Neural cell (in vitro differentiated cells): ENCODE data around the gene C14orf119. TPM values are rescaled to one million over a fixed set of nuclear protein-coding genes. Genes with fewer than 3 reads are reported as not detected.

ENCODE experiments used
- H2AFZ ChIP-seq: fragments of 200-600, 300-800 bp; sonication (generic), shearing (Covaris generic); 2 replicates; pipeline ENCODE4 v1.6.0; 2014; ENCODE audit warnings: low read depth, mild to moderate bottlenecking, antibody characterized with exemption, low read length, moderate library complexity
- H3F3A ChIP-seq: fragments of 200-600 bp; shearing (Covaris generic); 2 replicates; pipeline ENCODE4 v1.6.1; 2016; ENCODE audit warnings: mild to moderate bottlenecking, moderate library complexity, mixed read lengths, antibody characterized with exemption, low read length; ENCODE audit not compliant: insufficient read depth, poor library complexity, severe bottlenecking
- H3K27ac ChIP-seq: fragments of 200-600, 300-800 bp; sonication (generic), shearing (Covaris generic); 2 replicates; pipeline ENCODE4 v1.5.1; 2014; ENCODE audit warnings: mild to moderate bottlenecking, low read length, moderate library complexity
- H3K27me3 ChIP-seq: fragments of 300-800, 200-600 bp; sonication (generic), shearing (Covaris generic); 2 replicates; pipeline ENCODE4 v1.6.0; 2014; ENCODE audit warnings: mild to moderate bottlenecking, low read depth, low read length, moderate library complexity; ENCODE audit not compliant: insufficient read depth
- H3K36me3 ChIP-seq: fragments of 300-800, 200-600 bp; sonication (generic), shearing (Covaris generic); 2 replicates; pipeline ENCODE4 v1.5.1; 2014; ENCODE audit warnings: mild to moderate bottlenecking, antibody characterized with exemption, low read length, moderate library complexity; ENCODE audit not compliant: insufficient read depth
- H3K4me2 ChIP-seq: fragments of 300-800, 200-600 bp; sonication (generic), shearing (Covaris generic); 2 replicates; pipeline ENCODE4 v1.6.0; 2014; ENCODE audit warnings: mild to moderate bottlenecking, low read length
- H3K4me3 ChIP-seq: fragments of 300-800, 200-600 bp; sonication (generic), shearing (Covaris generic); 2 replicates; pipeline ENCODE4 v1.5.1; 2014; ENCODE audit warnings: mild to moderate bottlenecking, low read length, moderate library complexity
- H3K79me2 ChIP-seq: fragments of 200-600 bp; shearing (Covaris generic); replicated peaks from 2 replicates; pipeline ENCODE4 v1.6.0; 2014; ENCODE audit warnings: mild to moderate bottlenecking, low read length, moderate library complexity; ENCODE audit not compliant: insufficient read depth
- H3K9ac ChIP-seq: fragments of 300-800, 200-600 bp; sonication (generic), shearing (Covaris generic); 2 replicates; pipeline ENCODE4 v1.6.1; 2016; ENCODE audit warnings: mild to moderate bottlenecking, low read length, mixed read lengths
- H3K9me2 ChIP-seq: fragments of 200-600 bp; shearing (Covaris generic); 2 replicates; pipeline ENCODE4 v1.6.1; 2016; ENCODE audit warnings: mild to moderate bottlenecking, low read length, mixed read lengths; ENCODE audit not compliant: insufficient read depth
- H3K9me3 ChIP-seq: fragments of 200-600, 300-800 bp; sonication (generic), shearing (Covaris generic); 2 replicates; pipeline ENCODE4 v1.6.1; 2016; ENCODE audit warnings: mild to moderate bottlenecking, mixed run types, low read length, moderate library complexity, mixed read lengths
- H4K20me1 ChIP-seq: fragments of 200-600 bp; shearing (Covaris generic); 2 replicates; pipeline ENCODE4 v1.6.1; 2016; ENCODE audit warnings: mild to moderate bottlenecking, mixed run types; ENCODE audit not compliant: insufficient read depth
- EP300 ChIP-seq: fragments of 450-650 bp; conservative IDR thresholded peaks from 2 replicates; pipeline ENCODE4 v1.6.1; 2014; ENCODE audit warnings: antibody characterized with exemption, mild to moderate bottlenecking, moderate library complexity; ENCODE audit not compliant: poor library complexity, severe bottlenecking
- EZH2 ChIP-seq: fragments of 200-600, 300-800 bp; shearing (Covaris generic), sonication (generic); IDR thresholded peaks from 2 replicates; pipeline ENCODE4 v1.6.1; 2014; ENCODE audit warnings: antibody characterized with exemption, low read length, borderline replicate concordance, mild to moderate bottlenecking; ENCODE audit not compliant: insufficient read depth, poor library complexity, severe bottlenecking
- MXI1 ChIP-seq: fragments of 450-650 bp; conservative IDR thresholded peaks from 2 replicates; pipeline ENCODE4 v1.6.1; 2014; ENCODE audit warnings: antibody characterized with exemption, mild to moderate bottlenecking; ENCODE audit not compliant: poor library complexity, severe bottlenecking
- POLR2AphosphoS5 ChIP-seq: IDR thresholded peaks from 2 replicates; pipeline ENCODE4 v1.6.1; 2012
- RAD21 ChIP-seq: fragments of 450-650 bp; conservative IDR thresholded peaks from 2 replicates; pipeline ENCODE4 v1.6.1; 2014; ENCODE audit warnings: antibody characterized with exemption, mild to moderate bottlenecking, moderate library complexity
- SMC3 ChIP-seq: fragments of 450-650 bp; conservative IDR thresholded peaks from 2 replicates; pipeline ENCODE4 v1.6.1; 2014; ENCODE audit warnings: antibody characterized with exemption, mild to moderate bottlenecking, moderate library complexity; ENCODE audit not compliant: poor library complexity
- TAF1 ChIP-seq: IDR thresholded peaks from 2 replicates; pipeline ENCODE4 v1.6.1; 2012; ENCODE audit warnings: low read depth
- polyA plus RNA-seq: library from polyadenylated mRNA; depleted of rRNA; stranded (reverse); fragments of >200 nt; gene quantifications from 2 replicates; pipeline ENCODE4 v1.2.3, GENCODE V29; 2014
- TF ChIP-seq, protein P1 (sequence below): fragments of 450-650 bp; IDR thresholded peaks from 2 replicates; pipeline ENCODE4 v1.5.1; 2014; ENCODE audit warnings: antibody characterized with exemption, mild to moderate bottlenecking, moderate library complexity; ENCODE audit not compliant: poor library complexity, severe bottlenecking
- TF ChIP-seq, protein P2 (sequence below): IDR thresholded peaks from 2 replicates; pipeline ENCODE4 v1.6.1; 2012; ENCODE audit warnings: borderline replicate concordance

Gene C14orf119
- polyA plus RNA-seq, 1 donor from 2014 or later: 26.4 TPM

DNA sequence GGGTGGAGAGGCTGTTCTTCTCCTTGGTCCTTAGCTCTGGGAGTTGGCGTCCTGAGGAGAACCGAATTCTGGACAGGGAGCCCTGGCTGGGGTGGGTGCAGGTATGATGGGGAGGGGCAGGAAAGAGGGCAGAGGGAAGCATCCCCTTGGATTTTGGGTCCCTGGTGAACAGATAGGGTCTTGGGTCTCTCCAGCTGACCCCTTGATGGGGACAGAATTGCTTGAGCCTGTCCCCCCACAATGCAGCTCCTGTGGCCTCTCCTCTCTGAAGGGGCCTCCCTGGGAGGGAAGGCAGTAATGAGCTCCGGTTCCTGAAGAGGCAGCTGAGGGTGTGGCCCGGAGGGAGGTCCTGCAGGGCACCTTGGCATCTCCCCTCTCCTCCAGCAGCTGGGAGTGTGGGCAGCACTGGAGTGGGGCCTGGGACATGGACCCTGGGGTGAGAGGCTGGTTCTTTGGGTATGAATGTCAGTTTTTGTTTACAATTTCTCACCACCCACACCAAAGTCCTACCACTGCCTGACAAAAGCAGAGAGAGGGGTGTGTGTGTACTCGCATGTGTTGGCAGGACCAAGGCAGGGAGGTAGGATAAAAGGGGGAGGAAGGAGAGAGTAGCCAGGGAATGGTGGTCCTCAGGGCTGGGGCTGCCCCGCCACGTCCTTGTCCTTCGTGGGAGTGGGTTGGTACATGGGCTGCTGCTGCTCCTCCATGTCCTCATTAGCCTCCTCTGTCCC is 31.4 kb downstream of the C14orf119 start:
- no peaks in the 10 kb centered on the region for H3K36me3 ChIP-seq
- TF ChIP-seq, protein P1, sequence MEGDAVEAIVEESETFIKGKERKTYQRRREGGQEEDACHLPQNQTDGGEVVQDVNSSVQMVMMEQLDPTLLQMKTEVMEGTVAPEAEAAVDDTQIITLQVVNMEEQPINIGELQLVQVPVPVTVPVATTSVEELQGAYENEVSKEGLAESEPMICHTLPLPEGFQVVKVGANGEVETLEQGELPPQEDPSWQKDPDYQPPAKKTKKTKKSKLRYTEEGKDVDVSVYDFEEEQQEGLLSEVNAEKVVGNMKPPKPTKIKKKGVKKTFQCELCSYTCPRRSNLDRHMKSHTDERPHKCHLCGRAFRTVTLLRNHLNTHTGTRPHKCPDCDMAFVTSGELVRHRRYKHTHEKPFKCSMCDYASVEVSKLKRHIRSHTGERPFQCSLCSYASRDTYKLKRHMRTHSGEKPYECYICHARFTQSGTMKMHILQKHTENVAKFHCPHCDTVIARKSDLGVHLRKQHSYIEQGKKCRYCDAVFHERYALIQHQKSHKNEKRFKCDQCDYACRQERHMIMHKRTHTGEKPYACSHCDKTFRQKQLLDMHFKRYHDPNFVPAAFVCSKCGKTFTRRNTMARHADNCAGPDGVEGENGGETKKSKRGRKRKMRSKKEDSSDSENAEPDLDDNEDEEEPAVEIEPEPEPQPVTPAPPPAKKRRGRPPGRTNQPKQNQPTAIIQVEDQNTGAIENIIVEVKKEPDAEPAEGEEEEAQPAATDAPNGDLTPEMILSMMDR: no peak
- TF ChIP-seq POLR2AphosphoS5 (no peak), EZH2 (no peak), TAF1 (no peak), SMC3 (no peak), RAD21 (no peak), MXI1 (no peak), EP300 (no peak)
- TF ChIP-seq, protein P2, sequence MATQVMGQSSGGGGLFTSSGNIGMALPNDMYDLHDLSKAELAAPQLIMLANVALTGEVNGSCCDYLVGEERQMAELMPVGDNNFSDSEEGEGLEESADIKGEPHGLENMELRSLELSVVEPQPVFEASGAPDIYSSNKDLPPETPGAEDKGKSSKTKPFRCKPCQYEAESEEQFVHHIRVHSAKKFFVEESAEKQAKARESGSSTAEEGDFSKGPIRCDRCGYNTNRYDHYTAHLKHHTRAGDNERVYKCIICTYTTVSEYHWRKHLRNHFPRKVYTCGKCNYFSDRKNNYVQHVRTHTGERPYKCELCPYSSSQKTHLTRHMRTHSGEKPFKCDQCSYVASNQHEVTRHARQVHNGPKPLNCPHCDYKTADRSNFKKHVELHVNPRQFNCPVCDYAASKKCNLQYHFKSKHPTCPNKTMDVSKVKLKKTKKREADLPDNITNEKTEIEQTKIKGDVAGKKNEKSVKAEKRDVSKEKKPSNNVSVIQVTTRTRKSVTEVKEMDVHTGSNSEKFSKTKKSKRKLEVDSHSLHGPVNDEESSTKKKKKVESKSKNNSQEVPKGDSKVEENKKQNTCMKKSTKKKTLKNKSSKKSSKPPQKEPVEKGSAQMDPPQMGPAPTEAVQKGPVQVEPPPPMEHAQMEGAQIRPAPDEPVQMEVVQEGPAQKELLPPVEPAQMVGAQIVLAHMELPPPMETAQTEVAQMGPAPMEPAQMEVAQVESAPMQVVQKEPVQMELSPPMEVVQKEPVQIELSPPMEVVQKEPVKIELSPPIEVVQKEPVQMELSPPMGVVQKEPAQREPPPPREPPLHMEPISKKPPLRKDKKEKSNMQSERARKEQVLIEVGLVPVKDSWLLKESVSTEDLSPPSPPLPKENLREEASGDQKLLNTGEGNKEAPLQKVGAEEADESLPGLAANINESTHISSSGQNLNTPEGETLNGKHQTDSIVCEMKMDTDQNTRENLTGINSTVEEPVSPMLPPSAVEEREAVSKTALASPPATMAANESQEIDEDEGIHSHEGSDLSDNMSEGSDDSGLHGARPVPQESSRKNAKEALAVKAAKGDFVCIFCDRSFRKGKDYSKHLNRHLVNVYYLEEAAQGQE: no peak
- no peak overlapping the region for H3K27ac ChIP-seq
- H3K79me2 ChIP-seq: no peaks in the 10 kb centered on the region
- H3K9ac ChIP-seq: no peak overlapping the region
- H3K4me3 ChIP-seq: no peak overlapping the region
- H3K9me2 ChIP-seq: no peaks in the 10 kb centered on the region
- H2AFZ ChIP-seq: no peak overlapping the region
- no peaks in the 10 kb centered on the region for H3K9me3 ChIP-seq
- no peaks in the 10 kb centered on the region for H3F3A ChIP-seq
- H3K4me2 ChIP-seq: no peak overlapping the region
- no peaks in the 10 kb centered on the region for H3K27me3 ChIP-seq
- H4K20me1 ChIP-seq: no peaks in the 10 kb centered on the region

DNA sequence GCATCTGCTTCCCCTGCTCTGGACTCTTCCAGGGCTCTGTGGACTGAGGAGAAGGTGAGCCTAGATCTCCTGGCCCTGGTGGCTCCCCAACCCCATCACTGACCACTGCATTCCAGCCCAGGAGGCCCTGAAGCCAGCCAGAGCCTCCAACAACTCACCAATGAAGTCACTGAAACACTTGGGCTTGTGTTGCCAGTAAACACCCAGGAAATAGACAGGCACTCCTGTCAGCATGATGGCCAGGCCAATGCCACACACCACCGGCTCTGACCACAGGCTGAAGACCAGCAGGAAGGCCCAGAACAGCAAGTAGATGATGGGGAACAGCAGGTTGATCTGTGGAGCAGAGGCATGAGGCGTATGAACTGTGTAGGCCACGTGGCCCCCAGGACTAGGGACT is 32.6 kb downstream of the C14orf119 start:
- Histone ChIP-seq H3K79me2 (no peaks in the 10 kb centered on the region), H3K9ac (no peak overlapping the region), H3K4me2 (no peak overlapping the region), H3K4me3 (no peak overlapping the region), H3K27me3 (no peaks in the 10 kb centered on the region), H2AFZ (no peak overlapping the region), H3K36me3 (no peaks in the 10 kb centered on the region), H3K9me3 (no peaks in the 10 kb centered on the region), H4K20me1 (no peaks in the 10 kb centered on the region), H3K9me2 (no peaks in the 10 kb centered on the region), H3F3A (no peaks in the 10 kb centered on the region), H3K27ac (no peak overlapping the region)
- TF ChIP-seq TAF1 (no peak), RAD21 (no peak), EP300 (no peak), EZH2 (no peak), MXI1 (no peak), POLR2AphosphoS5 (no peak), SMC3 (no peak)
- TF ChIP-seq, protein P2: no peak
- TF ChIP-seq, protein P1: no peak
